Measurements from ENCODE around the gene AUTS2.
A peak's percentile ranks its signal among the peaks of the same experiment; 100 is the strongest.
"Not testable (repeated sequence)": the region's sequence is repeated elsewhere in the genome, so short reads cannot be mapped to it uniquely, and the experiment has no call there.

The AUTS2 gene

GRCh38 chr7:70812511-70812910 is 1214.2 kb downstream of the AUTS2 start:
- no peak overlapping the region for H3K4me3 ChIP-seq

GRCh38 chr7:70822490-70822889 is 1224.2 kb downstream of the AUTS2 start:
- intact Hi-C loops (cut with DNase I; ENCODE audit: low total_unique reads); DNase-seq; H3K9me3 ChIP-seq; H3K4me1 ChIP-seq; H3K36me3 ChIP-seq; H3K27me3 ChIP-seq; H3K27ac ChIP-seq; H3K4me3 ChIP-seq: not testable (repeated sequence)

More at GRCh38 chr7:70812511-70812910, 1214.2 kb downstream of the AUTS2 start:
- Histone ChIP-seq H3K36me3 (no peaks in the 10 kb centered on the region), H3K27ac (no peak overlapping the region), H3K27me3 (peaks cover 0 to 10% of the 10 kb centered on the region in 2 donors), H3K9me3 (peaks cover 0 to 4% (median 1%) of the 10 kb centered on the region in 3 donors), H3K4me1 (no peaks in the 10 kb centered on the region)
- intact Hi-C loops (cut with DNase I; ENCODE audit: low total_unique reads), result no loop called here
- no peak for DNase-seq
- TF ChIP-seq CTCF (IDR thresholded peaks at IDR 0.05), result no peak

GRCh38 chr7:70829221-70830059 is 1231.2 kb downstream of the AUTS2 start:
- TF ChIP-seq CTCF (IDR thresholded peaks at IDR 0.05), result peak; percentile 86 to 88
- DNase-seq, result peak; percentile 62 to 81
- Histone ChIP-seq H3K9me3 (no peaks in the 10 kb centered on the region), H3K4me1 (peaks cover 0 to 11% (median 9%) of the 10 kb centered on the region in 4 donors), H3K27me3 (peaks cover 0 to 6% of the 10 kb centered on the region in 2 donors), H3K4me3 (peak overlapping the region in 1 of 2 donors; percentile 22), H3K36me3 (no peaks in the 10 kb centered on the region), H3K27ac (no peak overlapping the region)
- intact Hi-C loops (cut with DNase I; ENCODE audit: low total_unique reads), result no loop called here

GRCh38 chr7:70830060-70830395 is 1231.8 kb downstream of the AUTS2 start:
- intact Hi-C loops (cut with DNase I; ENCODE audit: low total_unique reads), result no loop called here
- TF ChIP-seq CTCF (IDR thresholded peaks at IDR 0.05), result no peak
- Histone ChIP-seq H3K9me3 (no peaks in the 10 kb centered on the region), H3K27me3 (peaks cover 0 to 6% of the 10 kb centered on the region in 2 donors), H3K4me3 (peak overlapping the region in 1 of 2 donors; percentile 22), H3K27ac (no peak overlapping the region), H3K36me3 (no peaks in the 10 kb centered on the region), H3K4me1 (peaks cover 0 to 11% (median 9%) of the 10 kb centered on the region in 4 donors)
- DNase-seq, result no peak

- intact Hi-C loops (cut with DNase I; ENCODE audit: low total_unique reads), result no loop called here
- no peak for DNase-seq
- peaks cover 0 to 11% (median 9%) of the 10 kb centered on the region in 4 donors for H3K4me1 ChIP-seq
- no peaks in the 10 kb centered on the region for H3K9me3 ChIP-seq
- H3K27me3 ChIP-seq, result peaks cover 0 to 7% of the 10 kb centered on the region in 2 donors
- H3K36me3 ChIP-seq, result no peaks in the 10 kb centered on the region
- no peak overlapping the region for H3K27ac ChIP-seq
- TF ChIP-seq CTCF (IDR thresholded peaks at IDR 0.05), result no peak
- H3K4me3 ChIP-seq, result no peak overlapping the region
These were observed 1232.2 kb downstream of the AUTS2 start for GRCh38 chr7:70830426-70830825.

GRCh38 chr7:70833726-70834125 is 1235.5 kb downstream of the AUTS2 start:
- intact Hi-C loops (cut with DNase I; ENCODE audit: low total_unique reads), result no loop called here
- Histone ChIP-seq H3K4me3 (no peak overlapping the region), H3K9me3 (no peaks in the 10 kb centered on the region), H3K27me3 (peaks cover 0 to 22% of the 10 kb centered on the region in 2 donors), H3K36me3 (no peaks in the 10 kb centered on the region), H3K4me1 (peaks cover 0 to 11% (median 9%) of the 10 kb centered on the region in 4 donors), H3K27ac (no peak overlapping the region)
- TF ChIP-seq CTCF (IDR thresholded peaks at IDR 0.05), result no peak
- no peak for DNase-seq
